NCI-H2107 treated with DMSO at 0.1 percent for 48 hours (cell line): ENCODE results near the gene ATP8A1.
A peak's percentile ranks its signal among the peaks of the same experiment; 100 is the strongest.

ENCODE experiments used
- DNase-seq: peaks from one replicate; lab custom pipeline; 2025; ENCODE audit not compliant: unreplicated experiment; lab: John Stamatoyannopoulos, UW

ATP8A1 gene

DNA sequence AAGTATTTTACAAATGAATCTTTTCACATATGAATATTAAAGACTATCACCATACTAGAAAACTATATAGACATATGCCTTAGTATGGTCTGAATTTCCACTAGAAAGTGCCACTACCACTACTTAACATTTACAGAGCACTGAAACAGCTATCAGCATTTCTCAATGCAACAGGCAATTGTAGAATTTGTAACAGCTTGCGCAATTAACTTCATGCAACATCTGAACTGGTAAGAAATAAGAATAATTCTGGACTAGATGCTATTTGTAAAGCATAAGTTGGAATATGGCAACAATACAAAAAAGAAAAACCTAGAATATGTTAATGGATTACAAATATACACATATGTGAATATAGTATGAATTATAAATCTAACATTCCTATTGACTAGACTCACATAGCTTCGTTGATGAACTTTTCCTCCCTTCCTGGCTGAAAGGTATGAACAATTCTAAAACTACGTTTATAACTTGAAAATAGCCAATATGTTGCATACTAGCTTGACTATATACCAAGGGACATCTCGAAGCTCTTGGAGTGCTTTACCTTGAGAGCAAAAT lies 82.0 kb downstream of the ATP8A1 start:
- DNase-seq = no peak

GRCh38 chr4:42573249-42573648 lies 83.7 kb downstream of the ATP8A1 start:
- DNase-seq = no peak

DNA sequence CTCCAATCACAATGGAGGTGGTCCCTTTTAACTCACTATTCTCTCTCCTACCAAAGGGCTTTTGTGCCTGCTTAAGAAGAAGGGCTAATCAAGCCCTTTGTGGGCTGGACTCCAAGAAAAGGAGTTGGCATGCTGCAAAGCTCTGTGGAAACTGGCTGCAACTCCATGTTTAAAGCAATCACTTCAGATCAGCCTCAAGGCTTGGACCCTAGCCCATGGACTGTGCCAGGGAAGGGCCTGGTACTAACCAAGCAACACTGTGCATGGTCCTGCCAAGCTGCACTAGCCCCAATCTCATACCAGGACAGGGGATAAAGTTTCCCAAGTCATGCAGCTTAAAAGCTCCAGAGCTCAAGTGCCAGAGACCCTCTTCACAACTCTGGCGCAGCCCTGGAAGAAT lies 86.7 kb downstream of the ATP8A1 start:
- no peak for DNase-seq

DNA sequence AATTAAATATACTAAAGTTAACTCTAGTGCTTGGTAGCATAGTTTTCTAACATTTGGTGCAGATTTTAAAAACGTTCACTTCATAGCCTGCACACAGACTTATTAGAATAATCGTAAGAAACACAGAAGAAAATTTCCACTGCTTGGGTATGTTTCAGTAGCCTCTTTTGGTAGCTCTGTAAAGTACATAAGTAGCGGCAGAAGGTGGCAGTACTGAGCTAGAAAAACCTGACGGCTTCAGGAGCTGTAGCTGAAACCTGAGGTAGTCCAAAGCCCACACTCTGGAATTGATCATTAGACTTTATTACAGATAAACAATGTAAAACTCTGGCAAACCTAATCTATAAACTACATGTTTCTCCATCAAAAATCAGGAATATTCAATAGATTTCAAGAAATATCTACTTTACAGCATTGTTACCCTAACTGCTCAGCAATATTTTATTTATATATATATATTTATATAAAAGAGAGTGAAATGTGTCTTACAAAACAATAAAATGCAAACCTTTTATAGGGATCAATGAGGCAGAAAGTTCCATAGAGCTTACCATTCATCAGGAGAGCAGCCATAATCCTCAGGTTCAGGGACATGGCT lies 88.2 kb downstream of the ATP8A1 start:
- peak; percentile 49 for DNase-seq

DNA sequence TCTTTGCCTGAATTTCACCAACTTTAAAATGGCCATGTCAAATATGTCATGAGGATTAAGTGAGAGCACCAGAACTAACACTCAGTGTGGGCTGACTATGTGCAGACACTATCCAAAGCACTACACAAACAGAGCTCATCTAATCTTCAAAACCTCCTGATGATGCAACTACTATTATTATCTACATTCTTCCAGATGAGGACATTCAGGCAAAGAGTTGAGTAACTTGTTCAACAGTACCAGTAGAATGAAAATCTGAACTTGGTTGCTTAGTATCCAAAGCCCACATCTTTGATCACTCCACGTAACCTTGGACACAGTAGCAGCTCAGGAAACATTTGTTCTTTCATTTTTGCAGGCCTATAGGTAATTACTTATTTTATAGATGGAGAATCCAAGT lies 90.1 kb downstream of the ATP8A1 start:
- no peak for DNase-seq

- no peak for DNase-seq
Measured at GRCh38 chr4:42562016-42562415, 94.9 kb downstream of the ATP8A1 start.

- no peak for DNase-seq
Measured at GRCh38 chr4:42561031-42561430, 95.9 kb downstream of the ATP8A1 start.

DNA sequence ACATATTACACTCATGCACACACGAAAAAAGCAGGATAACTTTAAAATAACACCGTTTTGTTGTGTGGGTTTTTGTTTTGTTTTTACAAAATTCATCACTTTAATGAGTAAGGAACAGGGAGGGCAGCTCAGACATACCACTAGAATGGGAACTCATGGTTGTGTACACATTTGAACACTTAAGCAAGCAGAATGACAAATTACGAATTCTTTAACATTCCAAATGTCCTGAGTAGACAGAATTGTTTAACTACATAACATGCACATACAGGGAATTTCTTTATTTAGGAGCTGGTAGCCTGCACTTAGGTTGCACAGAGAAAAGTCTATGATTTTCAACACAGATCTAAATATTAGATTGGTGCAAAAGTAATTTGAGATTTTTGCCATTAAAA lies 96.4 kb downstream of the ATP8A1 start:
- no peak for DNase-seq

GRCh38 chr4:42558156-42558555 lies 98.7 kb downstream of the ATP8A1 start:
- no peak for DNase-seq

DNA sequence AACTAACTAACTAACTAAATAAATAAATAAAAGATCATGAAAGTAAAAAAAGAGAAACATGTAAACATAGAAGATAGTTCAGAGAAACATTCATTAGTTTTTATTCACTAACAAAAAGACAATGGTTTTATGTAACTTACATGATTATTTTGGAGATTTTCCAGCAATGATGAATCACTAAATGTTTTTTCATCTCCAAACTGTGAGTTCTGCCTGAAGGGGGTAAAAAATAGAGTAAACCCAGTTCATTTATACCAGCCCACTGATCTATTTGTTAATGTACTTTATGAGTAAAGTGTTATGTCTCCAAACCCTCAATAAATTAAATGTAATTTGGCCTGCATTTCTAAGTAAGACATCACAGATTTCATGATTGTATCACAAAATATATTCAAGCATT lies 101.1 kb downstream of the ATP8A1 start:
- no peak for DNase-seq

- DNase-seq = no peak
Measured at GRCh38 chr4:42554072-42554471, 102.8 kb downstream of the ATP8A1 start.

DNA sequence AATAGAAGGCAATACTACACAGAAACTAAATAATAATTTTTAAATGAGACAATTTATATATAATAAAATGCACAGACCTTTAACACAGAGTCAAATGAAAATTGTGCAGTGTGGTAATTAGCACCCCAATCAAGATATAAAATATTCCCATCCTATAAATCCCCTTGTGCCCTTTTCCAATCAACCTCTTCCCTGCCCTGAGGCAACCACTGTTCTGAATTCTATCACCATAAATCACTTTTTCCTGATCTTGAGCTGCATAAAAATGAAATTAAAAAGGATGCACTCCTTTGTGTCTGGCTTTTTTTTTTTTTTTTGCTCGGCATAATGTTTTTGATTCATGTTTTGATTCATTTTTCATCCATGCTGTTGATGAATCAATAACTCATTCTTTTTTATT lies 107.0 kb downstream of the ATP8A1 start:
- no peak for DNase-seq

- no peak for DNase-seq
Measured at GRCh38 chr4:42547805-42548204, 109.1 kb downstream of the ATP8A1 start.

DNA sequence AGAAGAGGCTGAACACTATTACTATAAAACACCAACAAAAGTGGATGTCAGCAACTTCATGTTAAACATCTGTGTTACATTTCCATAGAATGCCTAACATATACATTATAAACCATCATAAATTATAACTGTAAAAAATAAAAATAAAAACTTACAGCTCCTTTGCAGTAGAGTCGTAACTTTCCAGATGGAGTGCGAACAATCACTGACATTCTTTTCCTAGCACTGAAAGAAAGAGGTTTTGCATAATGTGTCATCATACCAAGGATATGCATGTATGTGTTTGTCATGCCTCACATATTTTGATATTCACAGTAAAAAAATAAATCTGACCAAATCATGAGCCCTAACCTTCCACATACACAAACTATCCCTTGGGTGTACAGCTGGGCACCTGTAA lies 113.1 kb downstream of the ATP8A1 start:
- no peak for DNase-seq

- DNase-seq = no peak
Measured at GRCh38 chr4:42543126-42543525, 113.8 kb downstream of the ATP8A1 start.

DNA sequence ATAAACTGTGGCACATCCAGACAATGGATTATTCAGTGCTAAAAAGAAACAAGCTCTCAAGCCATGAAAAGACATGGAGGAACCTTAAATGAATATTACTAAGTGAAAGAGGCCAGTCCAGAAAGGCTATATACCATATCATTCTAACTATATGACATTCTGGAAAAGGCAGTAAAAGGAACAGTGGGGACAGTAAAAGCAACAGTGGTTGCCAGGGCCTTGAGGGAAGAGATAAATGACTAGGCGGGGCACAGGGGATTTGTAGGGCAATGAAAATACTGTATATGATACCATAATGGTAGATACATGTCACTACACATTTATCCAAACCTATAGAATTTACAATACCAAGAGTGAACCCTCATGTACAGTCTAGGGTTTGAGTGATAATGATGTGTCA lies 115.3 kb downstream of the ATP8A1 start:
- no peak for DNase-seq

GRCh38 chr4:42533042-42533441 lies 123.9 kb downstream of the ATP8A1 start:
- DNase-seq = no peak

DNA sequence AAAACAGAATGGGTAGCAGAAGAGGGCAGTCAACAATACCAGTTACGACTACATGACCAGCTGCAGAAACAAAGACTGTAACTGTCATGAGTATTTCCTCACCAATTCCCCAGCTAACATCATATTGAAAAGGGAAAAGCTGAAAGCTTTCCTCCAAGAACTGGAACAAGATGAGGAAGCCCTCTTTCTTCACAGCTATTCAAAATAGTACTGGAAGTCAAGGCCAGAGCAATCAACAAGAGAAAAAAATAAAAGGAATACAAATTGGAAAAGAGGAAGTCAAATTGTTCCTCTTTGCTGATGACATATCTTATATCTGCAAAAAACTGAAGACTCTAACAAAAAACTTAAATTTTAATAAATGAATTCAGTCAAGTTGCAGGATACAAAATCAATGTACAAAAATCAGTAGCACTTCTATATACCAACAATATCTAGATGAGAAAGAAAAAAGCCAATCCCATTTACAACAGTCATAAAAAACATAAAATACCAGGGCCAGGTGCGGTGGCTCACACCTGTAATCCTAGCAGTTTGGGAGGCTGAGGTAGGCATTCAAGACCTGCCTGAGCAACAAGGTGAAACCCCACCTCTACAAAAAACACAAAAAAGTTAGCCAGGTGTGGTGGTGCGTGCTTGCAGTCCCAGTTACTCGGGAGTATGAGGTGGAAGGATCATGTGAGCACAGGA lies 125.4 kb downstream of the ATP8A1 start:
- no peak for DNase-seq

GRCh38 chr4:42523066-42523718 lies 133.7 kb downstream of the ATP8A1 start:
- DNase-seq = no peak

GRCh38 chr4:42519803-42520417 lies 137.0 kb downstream of the ATP8A1 start:
- peak; percentile 10 for DNase-seq

DNA sequence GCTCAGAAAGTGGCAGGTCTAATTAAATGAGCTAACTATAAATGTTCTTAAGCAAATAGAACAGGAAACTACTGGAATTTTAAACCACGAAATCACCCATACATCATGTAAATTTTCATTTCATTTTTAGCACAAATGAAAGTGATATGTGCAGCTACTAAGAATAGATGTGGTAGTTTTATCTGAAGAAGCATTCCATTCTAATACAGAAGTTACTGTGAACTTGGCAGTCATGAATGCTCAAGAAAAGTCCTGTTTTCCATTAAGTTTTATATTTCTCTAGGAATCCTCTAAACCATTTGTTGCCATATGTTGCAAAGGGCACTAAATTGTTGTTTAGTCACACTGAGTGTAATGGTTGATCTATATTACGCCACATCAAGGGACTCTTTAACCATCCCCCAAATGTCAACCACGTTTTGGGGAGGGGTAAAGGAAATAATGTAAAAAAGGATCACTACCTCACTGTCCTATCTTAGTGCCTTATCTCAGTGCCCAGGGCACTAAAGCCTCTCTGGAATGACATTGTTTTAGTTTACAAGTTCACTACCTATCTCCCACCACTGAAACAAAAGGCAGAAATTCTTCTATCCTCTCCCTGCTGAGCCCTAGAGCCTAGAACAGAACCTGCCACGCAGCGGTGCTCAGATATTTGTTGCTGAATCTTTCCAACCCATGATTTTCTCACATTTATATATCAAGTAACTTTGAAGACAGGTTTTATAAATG lies 141.6 kb downstream of the ATP8A1 start:
- no peak for DNase-seq
